ENCODE measurements around the gene ZNF506.
"Not testable (repeated sequence)": the region's sequence is repeated elsewhere in the genome, so short reads cannot be mapped to it uniquely, and the experiment has no call there.

The ZNF506 gene

DNA sequence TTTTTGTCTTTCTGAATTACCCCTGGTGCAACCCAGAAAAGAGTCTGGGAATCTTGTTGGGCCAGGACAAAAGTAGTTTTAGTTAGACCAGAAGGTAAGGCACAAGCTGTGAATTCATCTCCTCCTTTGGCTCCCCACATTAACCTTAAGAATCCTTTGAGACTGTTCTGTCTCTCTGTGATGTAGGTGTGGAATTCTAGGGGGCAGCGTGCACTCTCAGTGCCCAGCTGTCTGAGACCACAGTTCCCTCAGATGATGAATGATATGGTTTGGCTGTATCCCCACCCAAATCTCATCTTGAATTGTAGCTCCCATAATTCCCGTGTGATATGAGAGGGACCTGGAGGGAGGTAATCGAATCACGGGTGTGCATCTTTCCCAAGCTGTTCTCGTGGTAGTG lies 43.9 kb downstream of the ZNF506 start:
- peak overlapping the region; percentile 87 for H3K4me2 ChIP-seq (ENCODE audit: low read length)
- no peak overlapping the region for H3K9ac ChIP-seq (ENCODE audit: low read depth, low read length)
- H3K4me1 ChIP-seq (ENCODE audit: control insufficient read depth, insufficient read depth, low read length) = peaks cover 5% of the 10 kb centered on the region
- no peaks in the 10 kb centered on the region for H3K36me3 ChIP-seq (ENCODE audit: insufficient read depth, low read length)
- H3K27me3 ChIP-seq (ENCODE audit: control insufficient read depth, insufficient read depth, low read length) = no peaks in the 10 kb centered on the region
- H3K4me3 ChIP-seq (ENCODE audit: low read length) = peak overlapping the region; percentile 91
- H3K9me3 ChIP-seq (replicated peaks; ENCODE audit: low read length) = no peaks in the 10 kb centered on the region

DNA sequence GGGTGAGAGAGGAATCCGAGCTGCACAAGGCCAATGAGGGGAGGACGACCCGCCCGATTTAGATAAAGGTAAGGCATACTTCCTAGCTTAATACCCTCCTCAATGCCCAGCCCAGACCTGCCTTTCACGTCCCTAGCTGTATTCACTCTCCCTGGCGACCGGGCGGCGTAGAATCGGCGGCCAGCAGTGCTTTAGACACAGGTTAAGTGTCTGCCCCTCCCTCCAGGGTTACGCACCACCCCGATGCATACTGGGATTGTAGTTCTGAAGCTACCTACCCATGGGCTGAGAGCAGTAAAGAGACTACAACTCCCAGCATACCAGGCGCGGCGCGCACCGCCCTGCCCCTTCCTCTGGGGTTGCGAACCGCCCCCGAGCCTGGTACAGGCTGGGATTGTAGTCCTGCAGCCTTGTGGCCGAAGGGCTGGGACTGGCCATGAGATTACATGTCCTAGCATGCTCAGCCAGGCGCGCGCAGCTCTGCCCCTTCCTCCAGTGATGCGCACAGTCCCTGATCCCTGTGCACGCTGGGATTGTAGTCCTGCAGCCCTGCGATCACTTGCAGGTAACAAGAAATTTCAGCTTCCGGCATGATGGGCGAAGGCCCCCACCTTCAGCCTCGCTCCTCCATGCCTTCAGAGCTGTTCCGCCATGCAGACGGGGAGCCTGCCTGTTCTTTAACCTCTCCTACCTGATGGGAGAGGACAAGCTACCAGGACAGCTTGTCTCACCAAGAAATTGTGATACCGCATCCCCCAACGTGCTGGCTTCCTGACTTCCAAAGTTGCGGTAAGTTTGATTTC lies 45.1 kb downstream of the ZNF506 start:
- H3K9me3 ChIP-seq (replicated peaks; ENCODE audit: low read length) = no peaks in the 10 kb centered on the region
- peak overlapping the region; percentile 91 for H3K4me3 ChIP-seq (ENCODE audit: low read length)
- peak overlapping the region; percentile 86 for H3K9ac ChIP-seq (ENCODE audit: low read depth, low read length)
- no peaks in the 10 kb centered on the region for H3K27me3 ChIP-seq (ENCODE audit: control insufficient read depth, insufficient read depth, low read length)
- H3K4me1 ChIP-seq (ENCODE audit: control insufficient read depth, insufficient read depth, low read length) = peaks cover 5% of the 10 kb centered on the region
- peak overlapping the region; percentile 96 for H3K4me2 ChIP-seq (ENCODE audit: low read length)
- H3K36me3 ChIP-seq (ENCODE audit: insufficient read depth, low read length) = no peaks in the 10 kb centered on the region

DNA sequence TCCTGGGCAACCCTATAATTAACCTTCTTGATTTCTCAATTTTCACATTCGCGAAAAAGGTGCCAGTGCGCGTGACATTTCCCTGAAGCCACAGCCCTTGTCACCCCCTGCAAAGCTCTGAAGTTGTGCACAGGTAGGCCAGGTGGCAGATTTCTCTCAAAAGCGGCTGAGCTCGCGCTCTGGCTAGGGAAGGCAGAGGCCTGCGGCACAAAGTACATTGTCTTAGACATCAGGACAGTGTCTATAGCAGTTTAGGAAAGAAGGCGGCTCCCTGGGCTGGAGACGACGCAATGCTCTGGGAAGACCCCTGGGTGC lies 45.7 kb downstream of the ZNF506 start:
- H3K27me3 ChIP-seq (ENCODE audit: control insufficient read depth, insufficient read depth, low read length) = no peaks in the 10 kb centered on the region
- H3K9me3 ChIP-seq (replicated peaks; ENCODE audit: low read length) = no peaks in the 10 kb centered on the region
- peak overlapping the region; percentile 96 for H3K4me2 ChIP-seq (ENCODE audit: low read length)
- peak overlapping the region; percentile 91 for H3K4me3 ChIP-seq (ENCODE audit: low read length)
- H3K9ac ChIP-seq (ENCODE audit: low read depth, low read length) = peak overlapping the region; percentile 86
- H3K36me3 ChIP-seq (ENCODE audit: insufficient read depth, low read length) = no peaks in the 10 kb centered on the region
- peaks cover 5% of the 10 kb centered on the region for H3K4me1 ChIP-seq (ENCODE audit: control insufficient read depth, insufficient read depth, low read length)

DNA sequence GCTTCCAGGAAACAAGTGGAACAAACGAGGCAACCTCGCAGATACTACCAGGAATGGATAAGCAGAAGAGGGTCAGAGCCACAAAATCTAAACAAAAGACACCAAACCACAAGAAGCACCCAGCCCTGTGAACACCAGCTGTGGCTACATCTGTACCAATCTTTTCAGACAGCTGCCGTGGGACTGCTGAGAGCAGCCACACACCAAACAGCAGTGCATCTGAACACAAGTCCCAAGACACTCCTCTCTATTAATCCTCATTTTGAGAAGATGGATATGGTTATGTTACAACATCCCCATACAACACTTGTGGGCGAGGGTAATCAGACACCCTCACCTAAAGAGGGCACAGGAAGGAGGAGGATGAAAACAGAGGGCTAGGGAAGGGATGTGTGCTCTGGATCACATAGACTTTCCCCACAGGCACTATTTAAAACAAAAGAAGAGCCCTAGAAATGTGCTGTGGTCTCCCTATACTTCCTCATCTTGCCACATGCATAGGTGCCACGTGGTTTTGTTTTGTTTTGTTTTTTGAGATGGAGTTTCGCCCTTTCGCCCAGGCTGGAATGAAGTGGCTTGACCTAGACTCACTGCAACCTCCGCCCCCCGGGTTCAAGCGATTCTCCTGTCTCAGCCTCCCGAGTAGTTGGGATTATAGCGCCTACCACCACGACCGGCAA lies 47.1 kb downstream of the ZNF506 start:
- Histone ChIP-seq H3K4me3 (ENCODE audit: low read length) (no peak overlapping the region), H3K9me3 (replicated peaks; ENCODE audit: low read length) (no peaks in the 10 kb centered on the region), H3K4me2 (ENCODE audit: low read length) (no peak overlapping the region), H3K9ac (ENCODE audit: low read depth, low read length) (no peak overlapping the region), H3K4me1 (ENCODE audit: control insufficient read depth, insufficient read depth, low read length) (peaks cover 5% of the 10 kb centered on the region), H3K27me3 (ENCODE audit: control insufficient read depth, insufficient read depth, low read length) (no peaks in the 10 kb centered on the region), H3K36me3 (ENCODE audit: insufficient read depth, low read length) (no peaks in the 10 kb centered on the region)

DNA sequence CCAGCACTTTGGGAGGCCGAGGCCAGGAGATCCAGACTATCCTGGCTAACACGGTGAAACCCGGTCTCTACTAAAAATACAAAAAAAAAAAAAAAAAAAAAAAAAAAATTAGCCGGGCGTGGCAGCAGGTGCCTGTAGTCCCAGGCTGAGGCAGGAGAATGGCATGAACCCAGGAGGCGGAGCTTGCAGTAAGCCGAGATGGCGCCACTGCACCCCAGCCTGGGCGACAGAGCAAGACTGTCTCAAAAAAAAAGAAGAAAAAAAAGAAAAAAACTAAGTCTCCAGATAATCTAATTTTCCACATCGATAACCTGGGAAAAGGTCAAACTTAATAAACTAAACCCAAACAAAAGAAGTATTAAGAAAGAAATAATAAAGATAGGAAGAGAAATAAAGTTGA lies 49.6 kb downstream of the ZNF506 start:
- H3K27me3 ChIP-seq (ENCODE audit: control insufficient read depth, insufficient read depth, low read length); H3K4me1 ChIP-seq (ENCODE audit: control insufficient read depth, insufficient read depth, low read length); H3K9me3 ChIP-seq (replicated peaks; ENCODE audit: low read length); H3K36me3 ChIP-seq (ENCODE audit: insufficient read depth, low read length); H3K4me2 ChIP-seq (ENCODE audit: low read length); H3K9ac ChIP-seq (ENCODE audit: low read depth, low read length); H3K4me3 ChIP-seq (ENCODE audit: low read length): not testable (repeated sequence)

DNA sequence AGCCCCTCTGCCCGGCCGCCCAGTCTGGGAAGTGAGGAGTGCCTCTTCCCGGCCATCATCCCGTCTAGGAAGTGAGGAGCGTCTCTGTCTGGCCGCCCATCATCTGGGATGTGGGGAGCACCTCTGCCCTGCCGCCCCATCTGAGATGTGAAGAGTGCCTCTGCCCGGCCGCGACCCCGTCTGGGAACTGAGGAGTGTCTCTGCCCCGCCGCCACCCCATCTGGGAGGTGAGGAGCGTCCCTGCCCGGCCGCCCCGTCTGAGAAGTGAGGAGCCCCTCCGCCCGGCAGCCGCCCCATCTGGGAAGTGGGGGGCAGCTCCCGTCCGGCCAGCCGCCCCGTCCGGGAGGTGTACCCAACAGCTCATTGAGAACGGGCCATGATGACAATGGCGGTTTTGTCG lies 51.6 kb downstream of the ZNF506 start:
- H3K9me3 ChIP-seq (replicated peaks; ENCODE audit: low read length); H3K36me3 ChIP-seq (ENCODE audit: insufficient read depth, low read length); H3K4me2 ChIP-seq (ENCODE audit: low read length); H3K4me1 ChIP-seq (ENCODE audit: control insufficient read depth, insufficient read depth, low read length); H3K4me3 ChIP-seq (ENCODE audit: low read length); H3K9ac ChIP-seq (ENCODE audit: low read depth, low read length); H3K27me3 ChIP-seq (ENCODE audit: control insufficient read depth, insufficient read depth, low read length): not testable (repeated sequence)

DNA sequence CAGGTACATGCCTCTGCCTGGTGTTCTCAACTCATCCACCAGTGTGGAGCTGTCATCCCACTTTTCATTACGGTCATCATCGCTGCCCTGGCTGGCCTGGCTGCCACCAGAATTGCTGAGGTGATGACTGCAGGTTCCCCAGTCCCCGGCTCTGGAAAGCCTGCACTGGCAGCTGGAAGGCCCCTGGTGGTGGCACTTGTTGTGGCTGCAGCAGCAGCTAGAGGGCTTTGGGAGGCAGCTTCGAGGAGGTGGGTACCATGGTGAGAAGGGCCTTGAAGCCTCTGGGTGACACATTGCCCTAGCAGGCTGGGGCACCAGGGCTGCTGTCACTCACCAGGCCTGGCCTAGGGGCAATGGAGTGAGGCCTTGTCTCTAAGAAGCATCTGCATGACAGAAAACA lies 63.4 kb downstream of the ZNF506 start:
- Histone ChIP-seq H3K4me2 (ENCODE audit: low read length) (no peak overlapping the region), H3K9ac (ENCODE audit: low read depth, low read length) (no peak overlapping the region), H3K9me3 (replicated peaks; ENCODE audit: low read length) (no peaks in the 10 kb centered on the region), H3K27me3 (ENCODE audit: control insufficient read depth, insufficient read depth, low read length) (no peaks in the 10 kb centered on the region), H3K4me1 (ENCODE audit: control insufficient read depth, insufficient read depth, low read length) (no peaks in the 10 kb centered on the region), H3K4me3 (ENCODE audit: low read length) (no peak overlapping the region), H3K36me3 (ENCODE audit: insufficient read depth, low read length) (no peaks in the 10 kb centered on the region)

DNA sequence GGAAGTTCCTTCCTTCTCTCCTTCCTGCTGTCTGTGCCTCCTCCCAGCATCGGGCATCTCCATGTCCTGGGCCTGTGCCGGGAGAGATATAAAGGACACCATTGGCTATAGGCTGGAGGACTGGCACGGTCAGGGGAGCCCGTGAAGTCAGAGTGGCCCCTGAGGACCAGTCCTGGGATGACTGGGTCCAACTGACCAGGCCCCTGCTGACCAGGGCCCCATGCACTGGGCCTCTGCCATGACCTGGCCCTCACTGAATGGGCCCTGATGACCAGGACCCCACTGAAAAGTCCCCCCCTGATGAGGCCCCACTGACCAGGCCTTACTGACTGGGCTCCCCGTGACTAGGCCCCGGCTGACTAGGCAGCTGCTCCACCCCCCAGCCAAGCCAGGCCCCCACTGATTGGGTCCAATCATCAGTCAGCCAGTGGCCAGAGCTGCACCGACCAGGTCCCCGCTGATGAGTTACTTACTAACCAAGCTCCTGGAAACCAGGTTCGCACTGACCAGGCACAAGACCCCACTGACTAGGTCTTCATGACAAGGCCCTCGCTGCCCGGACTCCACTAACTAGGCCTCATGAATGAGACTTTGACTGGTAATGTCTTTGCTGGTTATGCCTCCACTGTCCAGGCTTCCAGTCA lies 68.7 kb downstream of the ZNF506 start:
- peaks cover 15% of the 10 kb centered on the region for H3K9me3 ChIP-seq (replicated peaks; ENCODE audit: low read length)
- no peak overlapping the region for H3K4me3 ChIP-seq (ENCODE audit: low read length)
- H3K27me3 ChIP-seq (ENCODE audit: control insufficient read depth, insufficient read depth, low read length) = no peaks in the 10 kb centered on the region
- H3K36me3 ChIP-seq (ENCODE audit: insufficient read depth, low read length) = no peaks in the 10 kb centered on the region
- H3K9ac ChIP-seq (ENCODE audit: low read depth, low read length) = no peak overlapping the region
- H3K4me2 ChIP-seq (ENCODE audit: low read length) = no peak overlapping the region
- no peaks in the 10 kb centered on the region for H3K4me1 ChIP-seq (ENCODE audit: control insufficient read depth, insufficient read depth, low read length)

DNA sequence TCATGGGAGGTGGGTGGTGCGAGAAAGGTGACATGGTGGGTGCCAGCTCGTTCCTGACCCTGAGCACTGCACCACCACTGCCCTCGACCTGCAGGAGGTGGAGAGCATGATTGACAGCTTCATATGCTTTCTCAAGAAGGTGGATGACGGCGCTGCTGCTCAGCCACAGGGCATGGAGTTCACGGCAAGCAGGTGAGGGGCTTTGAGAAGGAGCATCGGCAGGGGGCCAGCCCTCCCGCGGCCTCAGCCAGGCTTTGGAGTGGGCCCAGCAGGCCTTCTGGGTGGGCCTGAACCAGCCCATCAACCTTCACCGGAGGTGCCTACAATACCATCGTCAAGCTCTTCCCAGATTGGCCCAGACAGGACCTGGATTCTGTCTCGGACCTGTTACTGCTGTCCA lies 69.7 kb downstream of the ZNF506 start:
- peaks cover 15% of the 10 kb centered on the region for H3K9me3 ChIP-seq (replicated peaks; ENCODE audit: low read length)
- H3K9ac ChIP-seq (ENCODE audit: low read depth, low read length) = no peak overlapping the region
- no peaks in the 10 kb centered on the region for H3K36me3 ChIP-seq (ENCODE audit: insufficient read depth, low read length)
- no peak overlapping the region for H3K4me3 ChIP-seq (ENCODE audit: low read length)
- H3K27me3 ChIP-seq (ENCODE audit: control insufficient read depth, insufficient read depth, low read length) = no peaks in the 10 kb centered on the region
- no peaks in the 10 kb centered on the region for H3K4me1 ChIP-seq (ENCODE audit: control insufficient read depth, insufficient read depth, low read length)
- no peak overlapping the region for H3K4me2 ChIP-seq (ENCODE audit: low read length)

DNA sequence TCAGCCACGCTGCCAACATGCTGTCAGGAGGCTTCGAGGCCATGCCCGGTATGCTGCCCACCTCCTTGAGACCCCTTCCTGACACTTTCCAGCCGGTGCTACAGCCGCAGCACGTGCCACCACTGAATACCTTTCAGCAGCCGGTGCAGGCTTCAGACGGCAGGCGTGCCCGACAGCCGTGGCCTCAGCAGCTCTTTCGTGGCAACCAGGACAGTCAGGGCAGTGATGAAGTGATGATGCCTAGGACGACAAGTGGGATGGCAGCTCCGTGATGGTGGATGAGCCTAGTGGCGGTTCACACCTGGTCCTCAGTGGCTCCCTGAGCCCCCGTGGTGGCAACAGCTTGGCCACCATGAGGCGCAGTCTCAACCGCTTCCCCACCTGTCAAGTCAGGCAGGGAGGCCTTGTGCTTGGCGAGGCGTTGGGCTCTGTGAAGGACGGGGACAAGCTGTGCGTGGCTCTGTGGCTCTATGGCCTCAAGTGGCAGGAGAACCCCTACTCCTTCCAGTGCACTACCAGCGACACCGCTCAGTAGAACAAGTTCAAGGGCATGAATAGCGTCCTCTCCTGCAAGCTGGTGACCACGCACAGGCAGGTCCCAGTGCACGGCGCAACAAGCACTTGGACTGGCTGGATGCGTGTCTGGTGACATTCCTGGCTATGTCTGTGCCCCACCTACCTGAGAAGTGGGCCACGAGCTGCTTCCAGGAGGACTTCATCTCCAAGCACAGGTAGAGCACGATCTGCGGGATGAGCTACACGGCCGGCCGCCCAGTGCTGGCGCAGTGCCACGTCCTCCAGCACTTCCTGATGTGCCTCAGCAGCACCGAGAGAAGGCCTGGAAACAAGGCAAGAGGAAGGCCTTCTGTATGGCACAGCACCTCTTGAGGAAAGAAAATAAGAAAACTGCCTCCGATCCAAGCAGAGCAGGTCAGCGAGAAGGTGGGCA lies 70.4 kb downstream of the ZNF506 start:
- Histone ChIP-seq H3K4me3 (ENCODE audit: low read length) (no peak overlapping the region), H3K27me3 (ENCODE audit: control insufficient read depth, insufficient read depth, low read length) (no peaks in the 10 kb centered on the region), H3K36me3 (ENCODE audit: insufficient read depth, low read length) (no peaks in the 10 kb centered on the region), H3K4me1 (ENCODE audit: control insufficient read depth, insufficient read depth, low read length) (no peaks in the 10 kb centered on the region), H3K9me3 (replicated peaks; ENCODE audit: low read length) (peaks cover 15% of the 10 kb centered on the region), H3K9ac (ENCODE audit: low read depth, low read length) (no peak overlapping the region), H3K4me2 (ENCODE audit: low read length) (no peak overlapping the region)
